ENCODE measurements around the gene MUCL1.

The MUCL1 gene

DNA sequence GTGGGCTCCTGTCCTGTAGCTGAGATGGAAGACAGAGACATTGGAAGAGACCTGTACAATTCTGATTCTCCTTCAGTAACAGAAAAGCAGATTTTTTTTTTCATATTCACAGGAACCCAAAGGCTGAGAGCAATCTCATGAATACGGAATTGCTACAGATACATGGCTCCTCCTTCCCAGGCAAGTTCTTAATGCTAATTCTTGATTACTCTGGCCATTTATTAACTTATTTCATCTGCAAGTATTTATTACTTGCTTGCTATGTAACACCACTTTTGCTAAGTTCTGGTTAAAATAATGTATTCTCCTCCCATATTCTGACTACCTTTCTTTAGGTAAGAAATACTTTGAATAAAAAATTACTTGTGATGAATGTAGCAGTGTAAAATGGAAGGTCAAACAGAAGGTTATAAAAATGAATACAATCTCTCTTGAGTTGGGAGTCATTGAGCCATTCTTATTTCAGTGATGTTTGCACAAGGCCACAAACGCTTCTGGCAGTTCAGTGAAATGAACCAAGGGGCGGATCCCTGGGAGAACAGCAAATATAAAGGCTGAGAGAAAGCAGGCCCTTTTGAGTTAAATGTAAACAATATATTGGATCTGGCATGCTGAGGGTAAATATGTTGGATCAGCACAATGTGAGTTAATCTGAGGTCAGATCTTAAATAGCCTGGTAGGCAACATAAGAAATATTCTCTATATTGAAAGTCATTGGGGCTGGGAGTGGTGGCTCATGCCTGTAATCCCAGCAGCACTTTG, 37.6 kb downstream of the MUCL1 start:
- DNase-seq (ENCODE audit: low read depth in 2 of 2): no peak
